Hematopoietic multipotent progenitor cell (in vitro differentiated cells): ENCODE measurements around the gene MTFP1. TPM values are rescaled to one million over a fixed set of nuclear protein-coding genes. Genes with fewer than 3 reads are reported as not detected.

Source experiments
- DNase-seq, 3 donors: peaks; one replicate each; pipeline ENCODE4 v3.0.0-alpha.2; 2011 to 2015; ENCODE audit warnings: low read depth in 2 of 3, low spot score in 2 of 3
- total RNA-seq: library from RNA; depleted of rRNA; stranded (reverse); fragments of >200 nt; gene quantifications from one replicate; pipeline ENCODE4 v1.2.3, GENCODE V29; 2012

The MTFP1 gene
- 21.3 TPM for total RNA-seq

GRCh38 chr22:30425616-30426387 is at the start of gene MTFP1:
MTFP1 (plus strand) TSS chr22:30425768; CDS start chr22:30425880, 112 bp downstream.
- DNase-seq = peak in 1 of 3 donors; percentile 48

DNA sequence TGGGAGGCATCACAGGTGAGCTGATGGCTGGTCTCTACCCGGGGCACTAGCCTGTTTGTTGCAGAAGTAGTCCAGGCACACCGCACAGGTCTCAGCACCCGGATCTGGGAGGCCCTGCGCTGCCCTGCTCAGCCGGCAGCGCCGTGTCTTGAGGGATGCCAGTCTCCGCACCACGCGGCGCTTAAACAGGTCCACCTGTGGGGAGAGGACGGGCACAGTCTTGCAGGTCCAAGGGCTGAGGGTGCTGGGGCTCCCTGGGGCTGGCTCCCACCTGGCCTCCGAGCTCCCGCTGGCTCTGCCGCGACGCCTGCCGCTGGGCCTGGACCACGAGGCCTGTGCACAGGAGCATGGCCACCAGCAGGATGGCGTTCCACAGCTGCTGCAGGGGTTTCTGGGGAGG is 45.6 kb upstream of the MTFP1 start:
- DNase-seq = no peak

- DNase-seq = no peak
Observed at GRCh38 chr22:30381264-30381663, 44.3 kb upstream of the MTFP1 start.

GRCh38 chr22:30382340-30382739 is 43.2 kb upstream of the MTFP1 start:
- no peak for DNase-seq

DNA sequence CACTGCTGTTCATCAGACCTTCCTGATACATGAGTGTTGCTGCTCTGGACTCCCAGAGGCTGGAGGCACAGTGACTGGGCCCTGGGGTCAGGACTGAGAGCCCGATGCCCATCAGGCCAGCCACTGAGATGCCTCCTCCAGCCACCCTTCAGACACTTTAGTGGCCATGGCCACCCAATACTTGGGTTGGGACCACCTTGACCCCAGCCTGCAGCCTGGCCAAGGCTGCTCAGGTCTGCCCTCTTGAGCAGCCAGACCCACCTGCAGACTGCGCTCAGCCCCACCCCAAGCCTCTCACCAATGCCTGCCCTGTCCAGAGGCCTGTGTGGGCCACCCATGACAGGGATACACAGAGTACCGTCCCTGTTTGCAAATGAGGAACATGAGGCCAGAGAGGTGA is 42.5 kb upstream of the MTFP1 start:
- DNase-seq = no peak

- no peak for DNase-seq
Observed at GRCh38 chr22:30385942-30386341, 39.6 kb upstream of the MTFP1 start.

DNA sequence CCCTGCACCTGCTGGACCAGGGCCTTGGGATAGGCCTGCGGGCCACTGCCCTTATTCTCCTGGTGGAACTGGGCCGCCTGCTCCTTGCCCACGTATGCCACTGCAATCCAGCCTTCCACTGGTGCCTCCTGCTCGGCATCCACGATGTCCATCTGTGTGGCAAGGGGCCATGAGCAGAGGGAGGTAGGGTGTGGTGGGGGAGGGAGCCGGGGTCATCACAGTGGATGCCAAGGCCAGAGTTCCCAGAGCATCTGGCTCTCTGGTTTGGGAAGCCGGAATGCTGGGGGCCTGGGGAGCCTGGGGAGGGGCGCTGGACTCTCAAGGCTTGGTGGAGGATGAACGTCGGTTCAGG is 39.0 kb upstream of the MTFP1 start:
- no peak for DNase-seq

DNA sequence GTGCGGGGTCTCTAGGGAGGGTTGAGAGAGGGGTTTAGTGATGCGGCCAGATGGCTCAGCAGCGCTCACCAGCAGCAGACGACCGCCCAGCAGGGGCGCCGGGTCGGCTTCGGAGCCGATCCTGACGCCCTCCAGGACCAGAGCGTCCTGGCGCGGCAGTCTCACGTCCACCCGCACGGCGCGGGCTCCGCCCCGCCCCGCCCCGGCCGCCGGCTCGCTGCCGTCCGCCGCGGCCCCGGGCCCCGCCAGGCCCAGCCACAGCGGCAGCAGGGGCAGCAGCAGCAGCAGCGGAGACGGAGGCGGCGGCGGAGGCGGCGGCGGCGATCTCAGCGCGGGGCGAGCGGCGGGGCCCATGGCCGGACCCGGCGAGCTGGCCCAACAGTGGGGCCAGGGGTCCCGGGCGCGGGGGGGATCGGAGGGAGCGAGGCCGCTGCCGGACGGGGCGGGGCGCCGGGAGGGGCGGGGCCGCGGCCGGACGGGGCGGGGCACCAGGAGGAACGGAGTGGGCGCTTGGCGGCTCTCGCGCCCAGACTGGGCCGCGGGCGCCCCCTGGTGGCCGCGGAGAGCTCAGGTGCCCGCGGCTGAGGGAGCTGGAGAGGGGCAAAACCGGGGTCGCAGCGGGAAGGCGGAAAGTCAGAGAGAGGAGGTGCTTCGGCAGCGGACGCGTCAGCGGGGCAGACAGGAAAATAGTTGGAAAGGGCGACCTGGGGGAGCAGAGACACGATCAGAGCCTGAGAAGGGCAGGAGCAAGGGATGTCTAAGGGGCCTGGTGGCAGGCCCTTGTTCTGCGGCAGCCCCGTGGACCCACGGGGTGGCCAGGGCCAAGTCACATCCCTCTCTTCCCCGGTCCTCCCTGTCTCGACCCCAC is 38.4 kb upstream of the MTFP1 start, which contains the start of gene RNF215:
Gene RNF215, minus strand, starts transcription at position 452 of the 868 bp plus-strand sequence. Its CDS starts 98 bp downstream, at position 354.
- DNase-seq = peak; percentile 79 to 83 (median 80)

GRCh38 chr22:30390974-30391691 is 34.4 kb upstream of the MTFP1 start:
- DNase-seq = peak; percentile 77 to 90 (median 81)

GRCh38 chr22:30392661-30393321 is 32.8 kb upstream of the MTFP1 start:
- DNase-seq = no peak

- no peak for DNase-seq
Observed at GRCh38 chr22:30393322-30393680, 32.3 kb upstream of the MTFP1 start.

GRCh38 chr22:30393885-30394284 is 31.7 kb upstream of the MTFP1 start:
- DNase-seq = no peak

DNA sequence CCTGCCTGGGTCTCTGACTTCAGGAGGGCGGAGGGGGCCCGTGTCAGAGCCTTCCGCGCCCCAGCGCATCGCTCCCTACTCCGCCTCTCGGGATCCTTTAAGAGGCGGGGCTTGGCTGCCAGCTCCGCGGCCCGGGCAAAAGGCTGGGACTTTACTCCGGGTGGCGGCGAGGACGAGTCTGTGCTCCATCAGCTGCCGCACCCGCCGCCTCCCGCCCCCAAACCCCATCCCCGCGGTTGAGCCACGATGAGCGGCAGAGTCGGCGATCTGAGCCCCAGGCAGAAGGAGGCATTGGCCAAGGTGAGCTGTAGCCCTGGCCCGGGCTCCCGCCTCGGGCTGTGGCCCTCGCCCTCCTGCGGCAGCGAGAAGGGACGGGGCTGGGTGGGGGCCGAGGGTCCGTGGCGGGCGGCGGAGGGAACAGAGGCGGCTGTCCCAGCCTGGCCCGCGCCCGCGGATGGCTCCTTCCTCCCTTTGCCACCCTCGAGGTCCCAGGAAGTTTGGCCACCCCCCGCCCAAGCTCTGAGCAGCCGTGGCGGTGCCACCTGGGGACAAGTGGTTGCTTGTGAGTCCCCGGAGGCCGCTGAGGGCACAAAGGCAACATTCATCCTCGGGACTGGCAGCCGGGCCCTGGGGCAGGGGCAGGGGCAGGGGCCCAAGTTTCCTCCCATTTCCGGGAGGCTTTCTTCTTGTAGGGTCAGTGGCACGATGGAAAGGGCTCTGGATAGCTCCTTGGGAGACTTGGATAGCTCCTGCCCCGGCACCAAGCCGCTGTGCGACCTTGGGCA is 28.5 kb upstream of the MTFP1 start, which contains the start of gene SEC14L2:
Gene SEC14L2, plus strand, starts transcription at position 148 of the 785 bp plus-strand sequence. Its CDS starts 99 bp downstream, at position 247.
- DNase-seq = peak in 1 of 3 donors; percentile 34

- DNase-seq = no peak
Observed at GRCh38 chr22:30397656-30398635, 27.6 kb upstream of the MTFP1 start.

DNA sequence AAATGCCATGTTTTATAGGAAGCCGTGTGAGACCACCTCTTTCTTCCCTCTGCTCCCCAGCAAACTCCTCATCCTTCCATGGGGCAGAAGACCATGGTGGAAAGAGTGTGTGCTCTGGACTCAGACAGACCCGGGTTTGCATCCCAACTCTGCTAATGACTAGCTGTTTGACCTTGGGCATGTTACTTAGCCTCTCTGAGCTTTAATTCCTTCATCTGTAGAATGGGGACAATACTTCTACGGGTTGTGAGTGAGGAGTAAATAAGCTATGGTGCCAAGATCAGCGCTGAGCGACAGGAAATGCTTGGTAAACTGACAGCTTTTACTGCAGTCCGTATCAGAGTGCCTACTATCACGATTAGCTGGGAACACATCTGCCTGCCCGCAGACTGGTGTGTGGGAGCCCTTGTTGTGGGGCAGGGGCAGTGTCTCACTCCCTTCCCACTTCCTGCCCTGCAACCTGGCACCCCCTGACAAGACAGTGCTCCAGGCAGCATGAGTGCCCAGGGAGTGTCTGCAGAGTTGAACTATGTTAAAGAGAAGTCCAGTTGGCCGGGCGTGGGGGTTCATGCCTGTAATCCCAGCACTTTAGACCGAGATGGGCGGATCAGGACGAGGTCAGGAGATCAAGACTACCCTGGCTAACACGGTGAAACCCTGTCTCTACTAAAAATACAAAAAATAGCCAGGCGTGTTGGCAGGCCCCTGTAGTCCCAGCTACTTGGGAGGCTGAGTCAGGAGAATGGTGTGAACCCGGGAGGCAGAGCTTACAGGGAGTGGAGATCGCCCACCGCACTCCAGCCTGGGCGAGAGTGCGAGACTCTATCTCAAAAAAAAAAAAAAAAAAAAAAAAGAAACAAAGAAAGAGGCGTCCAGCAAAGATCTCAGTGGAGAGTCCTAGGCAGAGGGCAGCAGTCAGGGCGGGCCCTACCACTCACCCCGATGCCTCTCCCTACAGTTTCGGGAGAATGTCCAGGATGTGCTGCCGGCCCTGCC is 26.6 kb upstream of the MTFP1 start:
- DNase-seq = no peak

GRCh38 chr22:30399718-30400117 is 25.9 kb upstream of the MTFP1 start:
- DNase-seq = no peak

DNA sequence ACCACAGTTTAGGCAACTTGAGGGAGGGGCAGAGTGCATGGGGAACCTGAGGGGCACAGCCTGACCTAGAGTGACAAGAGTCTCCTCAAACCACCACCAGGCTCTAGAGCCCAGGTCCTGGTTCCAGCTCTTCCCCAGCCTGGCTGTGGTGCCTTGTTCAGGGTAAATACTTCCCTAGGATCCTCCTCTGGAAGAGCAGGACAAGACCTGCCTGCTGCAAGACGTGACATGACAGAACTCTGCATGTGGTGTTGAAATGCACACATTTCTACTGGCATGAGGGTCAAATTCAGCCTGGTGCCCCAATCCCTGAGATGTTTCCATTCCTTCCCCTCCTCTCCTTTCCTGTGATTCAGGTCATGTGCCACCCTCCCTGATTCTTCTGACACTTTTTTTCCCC is 25.4 kb upstream of the MTFP1 start:
- no peak for DNase-seq
